A549 treated with RU486 at 1 μM for 4 hours (cell line): ENCODE data around the gene AP3D1. TPM values are rescaled to one million over a fixed set of nuclear protein-coding genes. Genes with fewer than 3 reads are reported as not detected.

ENCODE experiments used
- total RNA-seq: library from RNA; stranded (reverse); fragments of 200-300 nt; extraction: Qiagen RNA extraction; gene quantifications from 5 replicates; pipeline ENCODE4 v1.2.3, GENCODE V29; 2022; ENCODE audit warnings: low read depth

AP3D1 gene
- 63.9 to 77.3 TPM (median 73.9 TPM) in 5 replicates for total RNA-seq

DNA sequence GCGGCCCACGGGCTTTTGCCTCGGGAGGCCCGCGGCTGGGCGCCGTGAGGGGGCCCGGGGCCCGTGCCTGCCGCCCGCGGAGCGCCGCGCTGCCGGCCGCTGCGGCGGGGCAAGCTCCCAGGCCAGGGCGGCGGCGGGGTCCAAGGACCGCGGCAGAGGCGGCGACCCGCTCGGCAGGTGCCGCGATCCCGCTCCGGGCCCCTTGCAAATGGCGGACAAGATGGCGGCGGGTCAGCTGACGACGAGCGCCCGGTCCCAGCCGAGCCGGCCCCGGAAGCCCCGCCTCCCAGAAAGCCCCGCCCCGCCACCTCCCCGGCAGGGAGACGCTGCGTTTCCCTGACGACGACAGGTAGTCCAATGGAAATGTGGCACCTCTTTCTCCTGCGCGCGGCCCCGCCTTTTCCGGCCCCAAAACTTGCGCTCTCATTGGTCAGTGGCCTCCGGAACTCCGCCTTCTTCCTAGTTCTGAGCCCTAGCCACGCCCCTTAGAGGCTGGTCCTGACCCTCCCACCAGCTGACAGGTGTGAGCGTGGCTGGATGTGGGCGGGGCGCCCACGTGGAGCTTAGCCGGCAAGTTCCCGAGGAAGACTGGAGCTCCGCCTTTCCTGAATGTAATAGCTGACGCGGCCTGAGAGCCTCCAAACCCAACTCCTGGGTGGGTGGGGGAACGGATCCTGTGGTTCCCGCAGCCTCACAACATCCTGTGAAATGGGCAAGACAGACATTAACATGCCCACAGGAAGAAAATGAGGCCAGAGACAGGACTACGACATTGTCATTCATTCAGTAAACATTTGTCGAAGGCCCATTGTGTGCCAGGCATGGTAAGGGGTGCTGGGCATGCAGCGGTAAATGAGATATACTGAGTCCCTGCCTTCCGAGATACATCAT, at the start of gene AP3D1:
AP3D1 (minus strand) TSS at position 228 of the 891 bp plus-strand sequence. CDS start 232 bp downstream, outside the sequence.

DNA sequence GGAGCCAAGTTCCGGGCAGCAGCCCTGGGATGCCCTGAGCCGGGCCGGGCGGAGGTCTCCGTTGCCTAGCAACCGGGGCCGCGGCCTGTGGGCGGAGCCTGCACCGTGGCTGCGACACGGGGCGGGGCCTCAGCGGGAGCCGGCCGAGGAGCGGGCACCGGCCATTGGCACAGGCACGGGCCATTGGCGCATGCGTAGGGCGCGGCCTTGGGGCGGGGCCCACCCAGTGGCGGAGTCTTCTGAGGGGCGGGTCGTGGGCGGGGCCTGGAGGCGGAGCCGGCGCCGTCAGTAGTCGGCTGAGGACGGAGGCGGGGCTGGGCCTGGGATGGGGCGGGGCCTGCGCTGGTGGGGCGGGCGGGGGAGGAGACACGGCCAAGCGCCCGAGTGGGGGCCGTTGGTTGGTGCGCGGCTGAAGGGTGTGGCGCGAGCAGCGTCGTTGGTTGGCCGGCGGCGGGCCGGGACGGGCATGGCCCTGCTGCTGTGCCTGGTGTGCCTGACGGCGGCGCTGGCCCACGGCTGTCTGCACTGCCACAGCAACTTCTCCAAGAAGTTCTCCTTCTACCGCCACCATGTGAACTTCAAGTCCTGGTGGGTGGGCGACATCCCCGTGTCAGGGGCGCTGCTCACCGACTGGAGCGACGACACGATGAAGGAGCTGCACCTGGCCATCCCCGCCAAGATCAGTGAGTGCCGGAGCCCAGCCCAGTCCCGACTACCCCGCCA, 54.7 kb downstream of the AP3D1 start, which contains the start of gene IZUMO4:
IZUMO4 (plus strand) TSS at position 436 of the 723 bp plus-strand sequence; CDS start at position 467, 31 bp downstream.

DNA sequence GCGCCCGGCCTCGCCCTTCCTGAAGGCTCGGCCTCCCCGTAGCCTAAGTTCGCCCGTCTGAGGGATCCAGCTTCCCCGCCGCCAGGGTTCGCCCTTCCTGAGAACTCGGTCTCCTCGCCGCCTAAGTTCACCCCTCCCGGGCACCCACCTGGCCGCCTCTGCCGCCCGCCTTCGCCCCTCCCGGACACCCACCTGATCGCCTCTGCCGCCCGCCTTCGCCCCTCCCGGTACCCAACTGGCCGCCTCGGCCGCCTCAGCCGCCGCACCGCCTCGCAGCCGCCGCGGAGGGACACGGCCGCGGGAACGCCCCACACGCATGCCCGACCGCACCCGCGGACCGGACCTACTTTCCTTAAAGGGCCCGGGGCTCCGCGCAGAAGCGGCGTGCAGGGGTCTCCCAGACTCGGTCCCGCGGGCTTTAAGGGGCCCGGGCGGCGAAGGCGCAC, 55.3 kb downstream of the AP3D1 start, which contains the start of gene MOB3A:
MOB3A (minus strand) TSS at position 293 of the 446 bp plus-strand sequence. CDS start 17,766 bp downstream, outside the sequence.

DNA sequence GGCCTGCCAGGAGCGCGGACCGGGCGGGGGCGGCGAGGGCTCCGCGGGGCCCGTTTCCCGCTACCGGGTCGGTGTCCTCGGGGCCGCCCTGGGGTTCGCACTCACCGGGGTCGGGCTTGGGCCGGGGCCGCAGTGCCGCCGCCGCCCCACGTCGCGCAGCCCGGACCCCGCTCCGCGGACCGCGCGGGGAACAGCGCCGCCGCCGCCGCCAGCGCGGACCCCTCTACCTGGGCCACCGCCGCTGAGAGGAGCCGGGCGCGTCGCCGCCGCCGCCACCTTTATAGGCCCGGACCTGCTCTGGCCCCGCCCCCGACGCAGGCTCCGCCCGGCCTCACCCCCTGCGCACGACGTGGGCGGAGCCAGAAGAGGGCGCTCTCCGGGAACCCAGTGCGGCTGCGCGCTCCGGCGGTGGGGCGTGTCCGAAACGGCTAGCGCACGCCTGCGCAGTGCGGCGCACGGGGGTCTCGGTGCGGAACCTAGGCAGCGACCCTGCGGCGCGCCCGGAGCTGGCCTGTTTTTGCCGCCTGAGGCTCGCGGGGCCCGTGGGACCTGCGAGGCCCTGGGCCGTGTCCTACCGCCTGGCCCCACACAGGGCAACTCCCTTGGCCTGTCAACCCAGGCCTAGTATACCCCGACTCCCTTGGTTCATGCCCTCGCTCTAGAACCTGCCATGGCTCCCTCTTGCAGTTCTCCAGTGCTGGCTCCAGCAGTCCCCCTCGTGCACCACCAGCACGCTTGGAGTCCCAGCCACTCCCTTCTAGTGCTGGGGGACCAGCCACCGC, 100.2 kb downstream of the AP3D1 start, which contains the start of gene MKNK2:
MKNK2 (minus strand) TSS at position 254 of the 782 bp plus-strand sequence. CDS start 393 bp downstream, outside the sequence.

Other genes with a start within 250 kb of the AP3D1 start
- gene ADAT3, start 246.2 kb downstream of the AP3D1 start, total RNA-seq: 2.8 to 6.5 TPM (median 5.9 TPM) in 5 replicates
- gene SCAMP4, start 246.2 kb downstream of the AP3D1 start, total RNA-seq: 48.8 to 70.6 TPM (median 53.4 TPM) in 5 replicates
- gene CSNK1G2, start 210.4 kb downstream of the AP3D1 start, total RNA-seq: 34.0 to 52.7 TPM (median 45.9 TPM) in 5 replicates
- gene BTBD2, start 135.9 kb downstream of the AP3D1 start, total RNA-seq: 29.0 to 46.4 TPM (median 39.8 TPM) in 5 replicates
- gene MKNK2, start 100.3 kb downstream of the AP3D1 start, total RNA-seq: 31.0 to 59.6 TPM (median 51.3 TPM) in 5 replicates
- gene MOB3A, start 55.2 kb downstream of the AP3D1 start, total RNA-seq: 8.8 to 11.4 TPM (median 9.8 TPM) in 5 replicates
- 0.17 to 0.66 TPM (median 0.41 TPM) in 5 replicates for gene IZUMO4, start 54.7 kb downstream of the AP3D1 start, total RNA-seq
- 10.3 to 19.6 TPM (median 16.6 TPM) in 5 replicates for gene DOT1L, start 12.4 kb upstream of the AP3D1 start, total RNA-seq
- gene PLEKHJ1, start 84.8 kb upstream of the AP3D1 start, total RNA-seq: 34.1 to 57.8 TPM (median 53.5 TPM) in 5 replicates
- 63.2 to 77.0 TPM (median 74.4 TPM) in 5 replicates for gene SF3A2, start 85.3 kb upstream of the AP3D1 start, total RNA-seq
- gene AMH, start 97.8 kb upstream of the AP3D1 start, total RNA-seq: 7.8 to 18.0 TPM (median 15.7 TPM) in 5 replicates
- gene JSRP1, start 104.9 kb upstream of the AP3D1 start, total RNA-seq: 0.44 to 1.00 TPM (median 0.60 TPM) in 4 of 5 replicates, not detected in the other
- gene PEAK3, start 130.6 kb upstream of the AP3D1 start, total RNA-seq: not detected in 5 replicates
- gene LINGO3, start 156.6 kb upstream of the AP3D1 start, total RNA-seq: not detected in 5 replicates
- gene LSM7, start 177.0 kb upstream of the AP3D1 start, total RNA-seq: 135 to 166 TPM (median 148 TPM) in 5 replicates
- gene SPPL2B, start 177.1 kb upstream of the AP3D1 start, total RNA-seq: 13.3 to 24.3 TPM (median 20.0 TPM) in 5 replicates
- gene TMPRSS9, start 208.7 kb upstream of the AP3D1 start, total RNA-seq: not detected in 5 replicates